ENCODE results near the gene SUPV3L1.
A peak's percentile ranks its signal among the peaks of the same experiment; 100 is the strongest.

SUPV3L1 gene

GRCh38 chr10:69145329-69145728, 34.7 kb upstream of the SUPV3L1 start:
- no peak for DNase-seq (ENCODE audit: extremely low spot score)
- CTCF ChIA-PET = no interaction called here
- no peak for TF ChIP-seq FOXA1 (IDR thresholded peaks at IDR 0.05)
- TF ChIP-seq ELF4 (IDR thresholded peaks at IDR 0.05) = no peak
- TF ChIP-seq, protein P1, sequence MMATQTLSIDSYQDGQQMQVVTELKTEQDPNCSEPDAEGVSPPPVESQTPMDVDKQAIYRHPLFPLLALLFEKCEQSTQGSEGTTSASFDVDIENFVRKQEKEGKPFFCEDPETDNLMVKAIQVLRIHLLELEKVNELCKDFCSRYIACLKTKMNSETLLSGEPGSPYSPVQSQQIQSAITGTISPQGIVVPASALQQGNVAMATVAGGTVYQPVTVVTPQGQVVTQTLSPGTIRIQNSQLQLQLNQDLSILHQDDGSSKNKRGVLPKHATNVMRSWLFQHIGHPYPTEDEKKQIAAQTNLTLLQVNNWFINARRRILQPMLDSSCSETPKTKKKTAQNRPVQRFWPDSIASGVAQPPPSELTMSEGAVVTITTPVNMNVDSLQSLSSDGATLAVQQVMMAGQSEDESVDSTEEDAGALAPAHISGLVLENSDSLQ (IDR thresholded peaks at IDR 0.05) = 0 out of 2 replicates have a peak, but pooled peaks have one; percentile 17
- TF ChIP-seq ZNF384 (IDR thresholded peaks at IDR 0.05) = no peak
- no peak for TF ChIP-seq FOXK2 (IDR thresholded peaks at IDR 0.05)
- POLR2A ChIA-PET = no interaction called here

DNA sequence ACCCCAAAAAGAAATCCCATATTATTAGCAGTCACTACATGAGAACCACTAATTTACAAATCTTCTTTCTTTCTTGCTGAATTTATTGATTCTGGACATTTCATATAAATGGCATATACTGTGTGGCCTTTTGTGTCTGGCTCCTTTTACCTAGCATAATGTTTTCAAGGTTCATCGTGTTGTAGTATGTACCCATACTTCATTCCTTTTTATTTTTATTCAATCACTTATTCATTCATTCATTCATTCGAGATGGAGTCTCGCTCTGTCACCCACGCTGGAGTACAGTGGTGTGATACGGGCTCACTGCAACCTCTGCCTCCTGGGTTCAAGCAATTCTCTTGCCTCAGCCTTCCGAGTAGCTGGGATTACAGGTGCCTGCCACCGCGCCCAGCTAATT, 34.2 kb upstream of the SUPV3L1 start:
- DNase-seq (ENCODE audit: extremely low spot score) = no peak

GRCh38 chr10:69146759-69147158, 33.3 kb upstream of the SUPV3L1 start:
- TF ChIP-seq FOXK2 (IDR thresholded peaks at IDR 0.05) = no peak
- no peak for DNase-seq (ENCODE audit: extremely low spot score)
- POLR2A ChIA-PET = no interaction called here
- CTCF ChIA-PET = no interaction called here

More for the DNA sequence above, 34.2 kb upstream of the SUPV3L1 start:
- TF ChIP-seq FOXK2 (IDR thresholded peaks at IDR 0.05) = no peak
- TF ChIP-seq FOXA1 (IDR thresholded peaks at IDR 0.05) = no peak
- no peak for TF ChIP-seq HDGF (IDR thresholded peaks at IDR 0.05; ENCODE audit: borderline replicate concordance)
- no peak for TF ChIP-seq SP1 (IDR thresholded peaks at IDR 0.05)
- TF ChIP-seq NFRKB (IDR thresholded peaks at IDR 0.05) = no peak
- TF ChIP-seq, protein P1 (IDR thresholded peaks at IDR 0.05) = no peak
- TF ChIP-seq L3MBTL2 (conservative IDR thresholded peaks at IDR 0.05) = no peak
- TF ChIP-seq SUZ12 (IDR thresholded peaks at IDR 0.05) = no peak
- no peak for TF ChIP-seq TARDBP (IDR thresholded peaks at IDR 0.05)
- no peak for TF ChIP-seq ELF4 (IDR thresholded peaks at IDR 0.05)
- no peak for TF ChIP-seq FOXM1 (IDR thresholded peaks at IDR 0.05; ENCODE audit: borderline replicate concordance)
- TF ChIP-seq LEF1 (IDR thresholded peaks at IDR 0.05; ENCODE audit: borderline replicate concordance) = no peak
- TF ChIP-seq ZNF384 (IDR thresholded peaks at IDR 0.05) = no peak
- no peak for TF ChIP-seq ARNT (IDR thresholded peaks at IDR 0.05)
- ChIA-PET POLR2A (no interaction called here), CTCF (no interaction called here)

- POLR2A ChIA-PET = no interaction called here
- DNase-seq (ENCODE audit: extremely low spot score) = no peak
- TF ChIP-seq TARDBP (IDR thresholded peaks at IDR 0.05) (no peak), ELF4 (IDR thresholded peaks at IDR 0.05) (no peak), ARNT (IDR thresholded peaks at IDR 0.05) (no peak), FOXA1 (IDR thresholded peaks at IDR 0.05) (no peak)
- CTCF ChIA-PET = no interaction called here
Measured at GRCh38 chr10:69151984-69152383, 28.1 kb upstream of the SUPV3L1 start.

GRCh38 chr10:69153227-69153626, 26.8 kb upstream of the SUPV3L1 start:
- POLR2A ChIA-PET = no interaction called here

DNA sequence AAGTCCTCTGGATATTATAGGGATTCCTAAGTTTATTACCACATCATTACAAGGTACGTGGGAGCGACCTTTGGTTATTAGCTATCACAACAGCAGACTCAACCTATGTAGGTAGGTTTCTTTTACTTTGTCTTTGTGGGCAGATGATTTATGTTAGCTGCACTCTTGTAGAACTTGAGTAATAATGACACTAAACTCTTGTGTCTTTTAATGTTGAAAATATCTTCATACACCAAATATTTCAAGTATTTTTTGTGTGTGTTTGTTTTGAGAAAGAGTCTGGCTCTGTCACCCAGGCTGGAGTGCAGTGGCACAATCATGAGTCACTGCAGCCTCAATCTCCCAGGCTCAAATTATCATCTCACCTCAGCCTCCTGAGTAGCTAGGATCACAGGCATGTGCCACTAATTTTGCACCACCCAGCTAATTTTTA, 19.2 kb upstream of the SUPV3L1 start:
- TF ChIP-seq FOXM1 (IDR thresholded peaks at IDR 0.05; ENCODE audit: borderline replicate concordance) (no peak), L3MBTL2 (conservative IDR thresholded peaks at IDR 0.05) (no peak), SUZ12 (IDR thresholded peaks at IDR 0.05) (no peak), LEF1 (IDR thresholded peaks at IDR 0.05; ENCODE audit: borderline replicate concordance) (no peak), BHLHE40 (IDR thresholded peaks at IDR 0.05; ENCODE audit: borderline replicate concordance) (no peak), CTBP1 (IDR thresholded peaks at IDR 0.05; ENCODE audit: borderline replicate concordance) (no peak), HDGF (IDR thresholded peaks at IDR 0.05; ENCODE audit: borderline replicate concordance) (no peak), ZNF384 (IDR thresholded peaks at IDR 0.05) (no peak), TARDBP (IDR thresholded peaks at IDR 0.05) (no peak), ARNT (IDR thresholded peaks at IDR 0.05) (no peak), FOXK2 (IDR thresholded peaks at IDR 0.05) (no peak), NFRKB (IDR thresholded peaks at IDR 0.05) (no peak), ELF4 (IDR thresholded peaks at IDR 0.05) (no peak), FOXA1 (IDR thresholded peaks at IDR 0.05) (no peak), SP1 (IDR thresholded peaks at IDR 0.05) (no peak)
- TF ChIP-seq, protein P1 (IDR thresholded peaks at IDR 0.05) = no peak
- no peak for DNase-seq (ENCODE audit: extremely low spot score)
- CTCF ChIA-PET = no interaction called here
- POLR2A ChIA-PET = no interaction called here

More at GRCh38 chr10:69153227-69153626, 26.8 kb upstream of the SUPV3L1 start:
- TF ChIP-seq BHLHE40 (IDR thresholded peaks at IDR 0.05; ENCODE audit: borderline replicate concordance) (no peak), ELF4 (IDR thresholded peaks at IDR 0.05) (no peak), NFRKB (IDR thresholded peaks at IDR 0.05) (no peak), L3MBTL2 (conservative IDR thresholded peaks at IDR 0.05) (no peak), CTBP1 (IDR thresholded peaks at IDR 0.05; ENCODE audit: borderline replicate concordance) (no peak), LEF1 (IDR thresholded peaks at IDR 0.05; ENCODE audit: borderline replicate concordance) (no peak), FOXK2 (IDR thresholded peaks at IDR 0.05) (no peak), ARNT (IDR thresholded peaks at IDR 0.05) (no peak), FOXA1 (IDR thresholded peaks at IDR 0.05) (no peak), TARDBP (IDR thresholded peaks at IDR 0.05) (no peak), FOXM1 (IDR thresholded peaks at IDR 0.05; ENCODE audit: borderline replicate concordance) (no peak)
- TF ChIP-seq, protein P1 (IDR thresholded peaks at IDR 0.05) = no peak
- DNase-seq (ENCODE audit: extremely low spot score) = no peak
- CTCF ChIA-PET = no interaction called here
